ENCODE measurements around the gene SALL1.

Gene SALL1

GRCh38 chr16:51156807-51157200, 5.7 kb upstream of the SALL1 start:
- Histone ChIP-seq H3K9ac (ENCODE audit: low read length) (no peak overlapping the region), H3K27me3 (replicated peaks; ENCODE audit: control insufficient read depth, insufficient read depth, low read length) (peaks cover 17% of the 10 kb centered on the region), H3K9me3 (ENCODE audit: control insufficient read depth, low read length) (no peaks in the 10 kb centered on the region), H3K4me3 (ENCODE audit: low read length) (peak overlapping the region; percentile 78), H3K4me1 (ENCODE audit: control insufficient read depth, insufficient read depth, low read length) (peaks cover 14% of the 10 kb centered on the region), H3K36me3 (ENCODE audit: control insufficient read depth, insufficient read depth, low read length, severe bottlenecking) (no peaks in the 10 kb centered on the region)
- DNase-seq (ENCODE audit: low read depth), result no peak

- Histone ChIP-seq H3K36me3 (ENCODE audit: control insufficient read depth, insufficient read depth, low read length, severe bottlenecking) (no peaks in the 10 kb centered on the region), H3K9me3 (ENCODE audit: control insufficient read depth, low read length) (no peaks in the 10 kb centered on the region), H3K4me1 (ENCODE audit: control insufficient read depth, insufficient read depth, low read length) (peaks cover 14% of the 10 kb centered on the region), H3K4me3 (ENCODE audit: low read length) (peak overlapping the region; percentile 78), H3K27me3 (replicated peaks; ENCODE audit: control insufficient read depth, insufficient read depth, low read length) (peaks cover 17% of the 10 kb centered on the region), H3K9ac (ENCODE audit: low read length) (peak overlapping the region; percentile 21)
- DNase-seq (ENCODE audit: low read depth), result peak; percentile 43
Measured at GRCh38 chr16:51155820-51156806, 5.0 kb upstream of the SALL1 start.

GRCh38 chr16:51155199-51155607, 4.1 kb upstream of the SALL1 start:
- no peaks in the 10 kb centered on the region for H3K36me3 ChIP-seq (ENCODE audit: control insufficient read depth, insufficient read depth, low read length, severe bottlenecking)
- no peaks in the 10 kb centered on the region for H3K9me3 ChIP-seq (ENCODE audit: control insufficient read depth, low read length)
- DNase-seq (ENCODE audit: low read depth), result no peak
- H3K9ac ChIP-seq (ENCODE audit: low read length), result peak overlapping the region; percentile 56
- H3K4me3 ChIP-seq (ENCODE audit: low read length), result peak overlapping the region; percentile 78
- peaks cover 14% of the 10 kb centered on the region for H3K4me1 ChIP-seq (ENCODE audit: control insufficient read depth, insufficient read depth, low read length)
- peaks cover 17% of the 10 kb centered on the region for H3K27me3 ChIP-seq (replicated peaks; ENCODE audit: control insufficient read depth, insufficient read depth, low read length)

- DNase-seq (ENCODE audit: low read depth), result no peak
- peak overlapping the region; percentile 78 for H3K4me3 ChIP-seq (ENCODE audit: low read length)
- H3K9ac ChIP-seq (ENCODE audit: low read length), result peak overlapping the region; percentile 56
- peaks cover 14% of the 10 kb centered on the region for H3K4me1 ChIP-seq (ENCODE audit: control insufficient read depth, insufficient read depth, low read length)
- peaks cover 17% of the 10 kb centered on the region for H3K27me3 ChIP-seq (replicated peaks; ENCODE audit: control insufficient read depth, insufficient read depth, low read length)
- no peaks in the 10 kb centered on the region for H3K9me3 ChIP-seq (ENCODE audit: control insufficient read depth, low read length)
- no peaks in the 10 kb centered on the region for H3K36me3 ChIP-seq (ENCODE audit: control insufficient read depth, insufficient read depth, low read length, severe bottlenecking)
Measured at GRCh38 chr16:51154271-51155171, 3.5 kb upstream of the SALL1 start.

GRCh38 chr16:51153577-51154031, 2.5 kb upstream of the SALL1 start:
- Histone ChIP-seq H3K9ac (ENCODE audit: low read length) (peak overlapping the region; percentile 83), H3K9me3 (ENCODE audit: control insufficient read depth, low read length) (no peaks in the 10 kb centered on the region), H3K4me3 (ENCODE audit: low read length) (peak overlapping the region; percentile 87), H3K27me3 (replicated peaks; ENCODE audit: control insufficient read depth, insufficient read depth, low read length) (peaks cover 17% of the 10 kb centered on the region), H3K4me1 (ENCODE audit: control insufficient read depth, insufficient read depth, low read length) (peaks cover 24% of the 10 kb centered on the region), H3K36me3 (ENCODE audit: control insufficient read depth, insufficient read depth, low read length, severe bottlenecking) (no peaks in the 10 kb centered on the region)
- no peak for DNase-seq (ENCODE audit: low read depth)

GRCh38 chr16:51152691-51153576, 1.9 kb upstream of the SALL1 start:
- H3K9me3 ChIP-seq (ENCODE audit: control insufficient read depth, low read length), result no peaks in the 10 kb centered on the region

GRCh38 chr16:51151961-51152663, 1.0 kb upstream of the SALL1 start:
- Histone ChIP-seq H3K4me1 (ENCODE audit: control insufficient read depth, insufficient read depth, low read length) (peaks cover 34% of the 10 kb centered on the region), H3K4me3 (ENCODE audit: low read length) (peak overlapping the region; percentile 87), H3K9ac (ENCODE audit: low read length) (peak overlapping the region; percentile 83), H3K27me3 (replicated peaks; ENCODE audit: control insufficient read depth, insufficient read depth, low read length) (peaks cover 8% of the 10 kb centered on the region), H3K36me3 (ENCODE audit: control insufficient read depth, insufficient read depth, low read length, severe bottlenecking) (no peaks in the 10 kb centered on the region), H3K9me3 (ENCODE audit: control insufficient read depth, low read length) (no peaks in the 10 kb centered on the region)
- DNase-seq (ENCODE audit: low read depth), result peak; percentile 87

More at GRCh38 chr16:51152691-51153576, 1.9 kb upstream of the SALL1 start:
- Histone ChIP-seq H3K4me3 (ENCODE audit: low read length) (peak overlapping the region; percentile 87), H3K9ac (ENCODE audit: low read length) (peak overlapping the region; percentile 83), H3K36me3 (ENCODE audit: control insufficient read depth, insufficient read depth, low read length, severe bottlenecking) (no peaks in the 10 kb centered on the region), H3K27me3 (replicated peaks; ENCODE audit: control insufficient read depth, insufficient read depth, low read length) (peaks cover 16% of the 10 kb centered on the region), H3K4me1 (ENCODE audit: control insufficient read depth, insufficient read depth, low read length) (peaks cover 30% of the 10 kb centered on the region)
- peak; percentile 54 for DNase-seq (ENCODE audit: low read depth)

- peak; percentile 84 for DNase-seq (ENCODE audit: low read depth)
- H3K9ac ChIP-seq (ENCODE audit: low read length), result peak overlapping the region; percentile 83
- no peaks in the 10 kb centered on the region for H3K36me3 ChIP-seq (ENCODE audit: control insufficient read depth, insufficient read depth, low read length, severe bottlenecking)
- H3K9me3 ChIP-seq (ENCODE audit: control insufficient read depth, low read length), result no peaks in the 10 kb centered on the region
- peaks cover 4% of the 10 kb centered on the region for H3K27me3 ChIP-seq (replicated peaks; ENCODE audit: control insufficient read depth, insufficient read depth, low read length)
- peak overlapping the region; percentile 87 for H3K4me3 ChIP-seq (ENCODE audit: low read length)
- H3K4me1 ChIP-seq (ENCODE audit: control insufficient read depth, insufficient read depth, low read length), result peaks cover 38% of the 10 kb centered on the region
Measured at GRCh38 chr16:51151435-51151960, 428 bp upstream of the SALL1 start.

- no peaks in the 10 kb centered on the region for H3K9me3 ChIP-seq (ENCODE audit: control insufficient read depth, low read length)
- peak; percentile 49 for DNase-seq (ENCODE audit: low read depth)
- peaks cover 36% of the 10 kb centered on the region for H3K4me1 ChIP-seq (ENCODE audit: control insufficient read depth, insufficient read depth, low read length)
- H3K9ac ChIP-seq (ENCODE audit: low read length), result peak overlapping the region; percentile 88
- peak overlapping the region; percentile 87 for H3K4me3 ChIP-seq (ENCODE audit: low read length)
- H3K27me3 ChIP-seq (replicated peaks; ENCODE audit: control insufficient read depth, insufficient read depth, low read length), result peaks cover 4% of the 10 kb centered on the region
- H3K36me3 ChIP-seq (ENCODE audit: control insufficient read depth, insufficient read depth, low read length, severe bottlenecking), result no peaks in the 10 kb centered on the region
Measured at GRCh38 chr16:51150165-51150887, 744 bp downstream of the SALL1 start.

Data from adipocyte (in vitro differentiated cells).